Heart right ventricle (tissue), 16 donors: Measurements from ENCODE around the gene FRMPD2. TPM values are rescaled to one million over a fixed set of nuclear protein-coding genes. Genes with fewer than 3 reads are reported as not detected.
A peak's percentile ranks its signal among the peaks of the same experiment; 100 is the strongest.

Experiments used
- ATAC-seq, 8 donors: fragments of 200-7000 bp; cut with Tn5 transposase; one replicate each; pipeline ENCODE4 v1.9.1; 2020; ENCODE audit warnings: mild to moderate bottlenecking in 8 of 8, moderate library complexity in 8 of 8, moderate number of reproducible peaks in 1 of 8
- DNase-seq, 2 donors: peaks; one replicate each; pipeline ENCODE4 v3.0.0-alpha.2; 2020
- H3K27ac ChIP-seq, 10 donors: fragments of 200-600 bp; sonication (generic) in 2 of 10; one replicate each; pipeline versions ENCODE4 v1.5.0 to v1.8.0; 2020 to 2022; ENCODE audit warnings: mild to moderate bottlenecking in 3 of 10
- H3K27me3 ChIP-seq, 7 donors: fragments of 200-600 bp; one replicate each; pipeline ENCODE4 v1.8.0; 2021 to 2022; ENCODE audit warnings: mild to moderate bottlenecking in 2 of 7
- H3K36me3 ChIP-seq, 9 donors: fragments of 200-600 bp; sonication (generic) in 1 of 9; one replicate each; pipeline versions ENCODE4 v1.5.0 to v1.8.0; 2020 to 2022; ENCODE audit warnings: mild to moderate bottlenecking in 2 of 9
- H3K4me1 ChIP-seq, 9 donors: fragments of 200-600 bp; sonication (generic) in 1 of 9; one replicate each; pipeline versions ENCODE4 v1.5.0 to v1.8.0; 2020 to 2022; ENCODE audit warnings: mild to moderate bottlenecking in 4 of 9
- H3K4me3 ChIP-seq, 10 donors: fragments of 200-600 bp; sonication (generic) in 2 of 10; one replicate each; pipeline versions ENCODE4 v1.5.0 to v1.8.0; 2020 to 2022; ENCODE audit warnings: mild to moderate bottlenecking in 7 of 10, moderate library complexity in 2 of 10
- H3K9me3 ChIP-seq, 11 donors: fragments of 200-600 bp in 10 of 11; sonication (generic) in 2 of 11; one replicate each; pipeline versions ENCODE4 v1.5.0 to v1.8.0; 2013 to 2022; ENCODE audit warnings: mild to moderate bottlenecking in 2 of 11, control low read depth in 1 of 11, moderate library complexity in 1 of 11
- WGBS, 2 donors: extraction: QIAGEN DNeasy Blood & Tissue Kit; methylation state at CpG; one replicate each; pipeline ENCODE4 v1.1.7; 2013; ENCODE audit warnings: inconsistent platforms in 1 of 2; 5-methylcytosine and 5-hydroxymethylcytosine counted together
- intact Hi-C, 10 donors: fragments of 100-400 bp; cut with DNase I; formaldehyde crosslinking; loops; one replicate each; pipeline versions ENCODE4 v1.11.1 to v1.14.2; 2022
- polyA plus RNA-seq, 2 donors: library from polyadenylated mRNA; stranded (reverse); fragments of 200-250 nt; gene quantifications; one replicate each; pipeline ENCODE4 v1.2.3, GENCODE V29; 2013
- total RNA-seq, 10 donors: library from RNA; stranded (reverse); fragmentation: NEBNext Ultra II Directional in 3 of 10; extraction: Animal tissue kit (Norgen Biotek cat#: 25700) in 3 of 10; gene quantifications; one replicate each; pipeline versions ENCODE4 v1.2.1 to v1.2.4, GENCODE V29; 2021 to 2023
- TF ChIP-seq, protein P1 (sequence below), 9 donors: fragments of 200-600 bp; sonication (generic) in 2 of 9; IDR thresholded peaks; one replicate each; pipeline versions ENCODE4 v1.5.0 to v1.8.0; 2021 to 2022; ENCODE audit warnings: antibody characterized with exemption in 9 of 9, mild to moderate bottlenecking in 5 of 9, moderate library complexity in 1 of 9
- donor health status: Arrhythmogenic right ventricular cardiomyopathy.
- donor health status: ischemic (EF 13 %, LVEDD 7.1; RV severe dilation, severe dysfunction).
- donor health status: healthy with polysubstance abuse.
- donor health status: DM: no; HTN: yes; CAD: no.
- donor health status: DM: no; HTN: no; CAD: no.
- donor health status: ischemic (EF 25% LVEDD 6.9; RV normal size, moderate dysfunction).
- donor health status: ischemic (EF 25% LVEDD 5.7; RV mildly dilated, moderate dysfunction).
- donor health status: healthy.
- donor health status: DM: yes; HTN: yes; CAD: no.
- donor health status: Ischemic cardiomyopathy.
- donor health status: ischemic (EF 35%, LVEDD 5.7; RV mildly dilated, moderate dysfunction).
- donor health status: nonischemic (EF 11% LVEDD 7.7; RV severe dilation, severe dysfunction).
- donor health status: DM: yes; HTN: yes; CAD: no.
- donor health status: PGD.
- donor health status: ischemic (EF 29% LVEDD 5.4; RV normal size, mild dysfunction).
- donor health status: nonischemic (EF 23%, LVEDD 6.1; RV moderate dilation, normal function).

The FRMPD2 gene
- total and polyA plus RNA-seq, 12 donors: 0.16 to 0.74 (median 0.23) TPM; not detected in 5

DNA sequence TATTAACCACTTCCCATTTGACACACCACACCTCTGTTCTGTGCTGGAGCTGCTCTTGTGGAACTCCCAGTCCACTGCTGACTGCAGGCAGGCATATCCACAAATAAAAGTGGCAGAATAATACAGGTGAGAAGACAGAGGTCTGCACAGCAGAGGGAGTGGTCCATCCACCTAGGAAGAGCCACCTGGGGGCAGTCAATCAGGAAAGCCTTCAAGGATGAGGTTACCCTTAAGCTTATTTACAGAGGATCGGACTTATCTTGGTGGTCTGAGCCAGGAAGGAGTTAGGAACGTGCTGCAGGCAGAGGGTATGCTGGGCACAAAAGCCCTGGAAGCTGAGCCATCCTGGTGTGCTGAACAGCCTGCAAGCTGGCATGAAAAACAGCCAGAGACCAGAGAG is 78.7 kb downstream of the FRMPD2 start:
- intact Hi-C loops: loop anchor here in 1 of 10 donors (10.0 kb wide), 1 partner anchor 59 kb away; no protein-coding TSS in a partner anchor
- Histone ChIP-seq H3K27me3 (no peaks in the 10 kb centered on the region), H3K9me3 (no peaks in the 10 kb centered on the region), H3K36me3 (no peaks in the 10 kb centered on the region), H3K4me1 (peaks cover 0 to 4% (median 0%) of the 10 kb centered on the region in 9 donors), H3K4me3 (no peak overlapping the region), H3K27ac (no peak overlapping the region)
- ATAC-seq (no peak), DNase-seq (no peak)
- TF ChIP-seq, protein P1, sequence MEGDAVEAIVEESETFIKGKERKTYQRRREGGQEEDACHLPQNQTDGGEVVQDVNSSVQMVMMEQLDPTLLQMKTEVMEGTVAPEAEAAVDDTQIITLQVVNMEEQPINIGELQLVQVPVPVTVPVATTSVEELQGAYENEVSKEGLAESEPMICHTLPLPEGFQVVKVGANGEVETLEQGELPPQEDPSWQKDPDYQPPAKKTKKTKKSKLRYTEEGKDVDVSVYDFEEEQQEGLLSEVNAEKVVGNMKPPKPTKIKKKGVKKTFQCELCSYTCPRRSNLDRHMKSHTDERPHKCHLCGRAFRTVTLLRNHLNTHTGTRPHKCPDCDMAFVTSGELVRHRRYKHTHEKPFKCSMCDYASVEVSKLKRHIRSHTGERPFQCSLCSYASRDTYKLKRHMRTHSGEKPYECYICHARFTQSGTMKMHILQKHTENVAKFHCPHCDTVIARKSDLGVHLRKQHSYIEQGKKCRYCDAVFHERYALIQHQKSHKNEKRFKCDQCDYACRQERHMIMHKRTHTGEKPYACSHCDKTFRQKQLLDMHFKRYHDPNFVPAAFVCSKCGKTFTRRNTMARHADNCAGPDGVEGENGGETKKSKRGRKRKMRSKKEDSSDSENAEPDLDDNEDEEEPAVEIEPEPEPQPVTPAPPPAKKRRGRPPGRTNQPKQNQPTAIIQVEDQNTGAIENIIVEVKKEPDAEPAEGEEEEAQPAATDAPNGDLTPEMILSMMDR (IDR thresholded peaks at IDR 0.05): no peak
- WGBS, 2 donors: 50 to 53% methylated on average over 2 of the region's 2 CpGs

DNA sequence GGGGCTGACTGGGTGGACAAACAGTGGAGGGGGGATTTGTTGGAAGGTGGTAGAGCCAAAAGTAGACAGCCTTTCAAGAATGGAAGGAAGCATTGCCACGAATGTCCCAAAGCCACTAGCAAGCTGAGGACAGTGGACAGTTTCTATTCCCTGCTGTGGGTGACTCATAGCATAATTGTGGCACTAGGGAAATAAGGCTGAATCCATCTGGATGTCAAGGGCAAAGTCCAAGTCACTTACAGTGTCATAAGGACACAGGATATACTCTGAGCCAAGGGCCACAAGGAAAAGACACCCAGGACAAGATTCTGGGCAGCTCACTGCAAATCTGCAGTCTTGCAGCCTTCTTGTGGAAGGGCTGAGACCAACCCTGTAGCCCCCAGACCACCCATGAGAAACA is 79.7 kb downstream of the FRMPD2 start:
- ATAC-seq: peak in 2 of 8 donors; percentile 46 to 79

DNA sequence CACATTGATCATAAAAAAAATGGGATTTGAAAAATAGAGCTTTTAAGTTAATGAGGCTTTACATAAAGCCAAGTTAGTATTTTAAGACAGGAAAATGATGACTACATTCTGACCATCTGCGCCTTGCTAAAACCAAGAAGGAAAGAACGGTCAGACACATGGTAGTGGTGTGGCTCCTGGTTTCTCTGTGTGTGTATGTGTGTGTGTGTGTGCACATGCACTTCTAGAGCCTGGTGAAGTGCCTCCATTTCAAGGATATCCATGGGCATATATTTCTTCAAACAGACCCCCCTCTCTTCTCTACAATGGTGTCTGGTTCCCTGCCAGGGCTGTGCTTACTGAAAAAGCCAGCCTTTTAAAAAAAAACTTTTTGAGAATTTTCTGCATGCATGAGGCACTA is 80.9 kb downstream of the FRMPD2 start:
- H3K36me3 ChIP-seq: no peaks in the 10 kb centered on the region
- ATAC-seq (no peak), DNase-seq (no peak)
- peaks cover 0 to 4% (median 0%) of the 10 kb centered on the region in 9 donors for H3K4me1 ChIP-seq
- TF ChIP-seq, protein P1 (IDR thresholded peaks at IDR 0.05): no peak
- no peaks in the 10 kb centered on the region for H3K9me3 ChIP-seq
- 87 to 92% methylated on average over 2 of the region's 2 CpGs for whole genome bisulfite sequencing, 2 donors
- no peak overlapping the region for H3K27ac ChIP-seq
- no peak overlapping the region for H3K4me3 ChIP-seq
- intact Hi-C loops: loop anchor here in 1 of 10 donors (10.0 kb wide), 1 partner anchor 61 kb away; no protein-coding TSS in a partner anchor
- no peaks in the 10 kb centered on the region for H3K27me3 ChIP-seq

More for the DNA sequence above, 79.7 kb downstream of the FRMPD2 start:
- no peaks in the 10 kb centered on the region for H3K27me3 ChIP-seq
- TF ChIP-seq, protein P1 (IDR thresholded peaks at IDR 0.05): no peak
- no peaks in the 10 kb centered on the region for H3K36me3 ChIP-seq
- WGBS, 2 donors: 56 to 61% methylated on average over 1 of the region's 1 CpG
- H3K4me1 ChIP-seq: peaks cover 0 to 4% (median 0%) of the 10 kb centered on the region in 9 donors
- no peak overlapping the region for H3K4me3 ChIP-seq
- no peak overlapping the region for H3K27ac ChIP-seq
- no peaks in the 10 kb centered on the region for H3K9me3 ChIP-seq
- intact Hi-C loops: loop anchor here in 1 of 10 donors (10.0 kb wide), 1 partner anchor 60 kb away; no protein-coding TSS in a partner anchor
- no peak for DNase-seq

DNA sequence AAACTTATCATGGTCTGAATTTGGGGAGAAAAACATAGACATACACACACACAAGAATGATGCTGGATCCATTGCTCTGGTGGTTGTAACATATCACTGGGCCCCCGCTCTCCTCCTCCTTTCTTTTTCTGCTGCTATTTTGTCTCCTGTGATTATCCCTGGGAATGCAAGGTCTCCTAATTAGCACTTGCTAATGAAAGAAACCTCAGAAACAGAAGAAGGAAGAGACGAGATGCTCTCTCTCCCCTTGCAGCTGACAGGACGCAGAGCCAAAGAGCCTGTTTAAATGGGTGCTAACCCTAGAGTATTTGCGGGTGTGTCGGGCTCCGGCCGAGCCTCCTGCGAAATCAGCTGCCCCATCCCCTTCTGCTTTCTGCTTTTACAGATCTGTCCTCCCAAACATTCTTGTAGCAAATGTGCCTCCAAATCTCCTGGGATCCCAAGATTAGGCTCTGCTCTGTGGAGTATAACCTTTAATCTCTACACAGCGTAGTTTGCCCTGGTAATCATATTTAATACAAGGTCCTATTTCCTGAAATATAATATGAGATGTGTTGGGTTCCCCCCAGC is 81.5 kb downstream of the FRMPD2 start:
- H3K27me3 ChIP-seq: no peaks in the 10 kb centered on the region
- no peaks in the 10 kb centered on the region for H3K9me3 ChIP-seq
- no peak overlapping the region for H3K27ac ChIP-seq
- ATAC-seq: no peak
- H3K36me3 ChIP-seq: no peaks in the 10 kb centered on the region
- intact Hi-C loops: loop anchor here in 1 of 10 donors (10.0 kb wide), 1 partner anchor 62 kb away; no protein-coding TSS in a partner anchor
- no peak for DNase-seq
- TF ChIP-seq, protein P1 (IDR thresholded peaks at IDR 0.05): no peak
- no peak overlapping the region for H3K4me3 ChIP-seq
- H3K4me1 ChIP-seq: peaks cover 0 to 4% (median 0%) of the 10 kb centered on the region in 9 donors
- 60 to 67% methylated on average over 9 of the region's 9 CpGs for WGBS, 2 donors
